SK-N-MC (cell line): Measurements from ENCODE around the gene CPB2.
A peak's percentile ranks its signal among the peaks of the same experiment; 100 is the strongest.

ENCODE experiments used
- DNase-seq: peaks from one replicate; pipeline ENCODE4 v3.0.0-alpha.2; 2011; ENCODE audit warnings: low read depth, low spot score
- H3K27ac ChIP-seq: fragments of 200-600 bp; sonication (generic); 2 replicates; pipeline ENCODE4 v1.5.1; 2016; ENCODE audit warnings: mixed run types
- H3K36me3 ChIP-seq: fragments of 200-600 bp; sonication (generic); 2 replicates; pipeline ENCODE4 v1.6.1; 2017; ENCODE audit warnings: antibody characterized with exemption, low read length, mixed read lengths; ENCODE audit not compliant: insufficient read depth
- H3K4me3 ChIP-seq: fragments of 200-600 bp; sonication (generic); 2 replicates; pipeline ENCODE4 v1.5.1; 2016
- H3K9ac ChIP-seq: fragments of 200-600 bp; sonication (generic); 2 replicates; pipeline ENCODE4 v1.8.0; 2017; ENCODE audit warnings: mixed run types, mixed read lengths; ENCODE audit not compliant: insufficient read length
- H3K9me3 ChIP-seq: fragments of 200-600 bp; sonication (generic); 2 replicates; pipeline ENCODE4 v1.6.1; 2017; ENCODE audit warnings: low read depth, mild to moderate bottlenecking, antibody characterized with exemption, low read length, moderate library complexity, mixed read lengths
- EZH2 ChIP-seq: fragments of 200-600 bp; sonication (generic); IDR thresholded peaks from one replicate; pipeline ENCODE4 v1.6.1; 2017; ENCODE audit warnings: antibody characterized with exemption
- FOXP2 ChIP-seq: optimal IDR thresholded peaks from 2 replicates; pipeline ENCODE3; 2011; ENCODE audit warnings: mild to moderate bottlenecking, moderate library complexity; ENCODE audit not compliant: insufficient read depth; ENCODE audit errors: extremely low read length, control extremely low read depth
- POLR2AphosphoS5 ChIP-seq: IDR thresholded peaks from 2 replicates; pipeline ENCODE4 v1.6.1; 2012; ENCODE audit warnings: mild to moderate bottlenecking, low read depth, low read length, borderline replicate concordance

Gene CPB2

DNA sequence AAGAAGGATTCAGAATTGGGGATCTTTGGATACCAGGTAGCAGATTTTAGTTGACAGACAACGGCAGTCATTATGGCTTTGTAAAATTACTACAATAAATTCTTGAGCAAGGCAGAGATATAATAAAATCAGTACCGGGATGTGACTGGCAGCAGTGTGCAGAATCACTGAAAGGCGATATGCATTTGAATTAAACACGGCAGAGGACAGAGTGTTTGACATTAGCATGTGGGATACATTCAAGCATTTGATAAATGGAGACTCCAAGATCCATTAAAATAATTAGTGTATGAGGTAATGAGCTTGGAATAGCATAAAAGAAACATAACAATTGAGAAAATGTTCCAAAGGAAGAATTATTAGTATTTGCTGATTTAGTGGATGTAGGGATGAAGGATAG is 40.3 kb upstream of the CPB2 start:
- TF ChIP-seq POLR2AphosphoS5, result no peak
- no peak for TF ChIP-seq EZH2
- no peak for TF ChIP-seq FOXP2
- 0 out of 2 replicates have a peak, but pooled peaks cover under 1% of the 10 kb centered on the region for H3K36me3 ChIP-seq
- DNase-seq, result no peak
- H3K9ac ChIP-seq, result no peak overlapping the region
- H3K4me3 ChIP-seq, result no peak overlapping the region
- H3K27ac ChIP-seq, result no peak overlapping the region
- no peaks in the 10 kb centered on the region for H3K9me3 ChIP-seq

DNA sequence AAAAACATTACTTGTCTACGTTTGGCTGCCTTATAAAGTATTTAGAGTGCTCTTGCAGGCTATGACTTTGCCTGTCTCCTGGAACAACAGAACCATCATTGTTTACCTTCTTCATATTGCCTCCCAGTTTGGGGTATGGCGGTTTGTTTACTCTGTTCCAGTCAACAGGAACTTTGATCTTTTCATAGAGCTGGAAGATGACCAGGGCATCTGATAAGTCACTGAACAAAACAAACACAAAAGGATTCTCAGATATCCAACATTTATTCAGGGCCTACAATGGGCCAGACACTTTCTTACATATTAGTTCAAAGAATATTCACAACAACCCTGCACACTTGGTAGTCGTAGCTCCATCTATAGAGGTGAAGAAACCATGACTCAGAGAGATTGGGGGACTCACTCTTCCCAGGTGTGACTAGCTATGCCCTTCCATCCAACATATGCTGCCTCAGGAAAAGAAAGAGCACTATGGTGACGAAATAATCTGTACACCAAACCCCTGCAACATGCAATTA is 38.4 kb upstream of the CPB2 start:
- no peak for TF ChIP-seq POLR2AphosphoS5
- TF ChIP-seq FOXP2, result no peak
- TF ChIP-seq EZH2, result no peak
- Histone ChIP-seq H3K9me3 (no peaks in the 10 kb centered on the region), H3K36me3 (no peaks in the 10 kb centered on the region), H3K4me3 (no peak overlapping the region), H3K9ac (no peak overlapping the region), H3K27ac (no peak overlapping the region)
- DNase-seq, result no peak

DNA sequence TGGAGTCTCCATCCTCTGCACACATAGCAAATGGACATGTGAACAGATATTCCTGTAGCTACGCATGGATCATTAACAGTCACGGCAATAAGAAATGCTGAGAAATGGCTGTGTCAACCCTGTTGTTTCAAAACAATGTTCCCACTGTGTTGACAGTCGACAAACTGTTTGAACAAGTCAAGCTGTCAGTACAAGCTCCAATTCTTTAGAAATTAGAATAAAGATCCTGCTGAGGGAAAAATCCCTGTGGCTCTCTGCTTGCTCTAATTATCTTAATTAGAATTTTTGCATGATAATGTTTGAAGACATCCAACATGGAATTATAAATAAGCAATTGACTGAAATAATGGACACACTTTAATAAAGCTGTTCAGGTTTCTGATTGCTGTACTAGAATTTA is 37.9 kb upstream of the CPB2 start:
- TF ChIP-seq EZH2 (no peak), FOXP2 (no peak), POLR2AphosphoS5 (no peak)
- Histone ChIP-seq H3K27ac (no peak overlapping the region), H3K9ac (no peak overlapping the region), H3K36me3 (no peaks in the 10 kb centered on the region), H3K4me3 (no peak overlapping the region), H3K9me3 (no peaks in the 10 kb centered on the region)
- DNase-seq, result no peak

DNA sequence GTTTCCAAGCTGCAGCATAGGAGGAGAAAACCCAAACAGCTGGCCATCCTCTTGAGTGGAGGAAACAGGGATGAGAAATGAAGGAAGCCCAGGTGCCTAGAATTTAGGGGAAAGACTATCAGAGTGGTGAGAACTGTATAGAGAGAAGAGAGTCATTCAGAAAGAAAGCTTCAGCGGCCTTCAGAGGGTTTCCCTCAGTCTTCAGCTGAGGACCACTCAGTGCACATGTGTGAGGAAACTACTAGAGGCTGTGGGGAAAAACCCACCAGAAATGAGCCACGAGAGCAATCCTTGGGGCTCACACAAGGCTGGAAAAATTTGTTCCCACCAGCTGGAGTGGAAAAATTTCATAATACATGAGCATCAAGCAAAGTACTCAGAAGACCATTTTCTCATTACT is 35.2 kb upstream of the CPB2 start:
- Histone ChIP-seq H3K4me3 (no peak overlapping the region), H3K9me3 (no peaks in the 10 kb centered on the region), H3K36me3 (no peaks in the 10 kb centered on the region), H3K27ac (no peak overlapping the region), H3K9ac (no peak overlapping the region)
- no peak for DNase-seq
- TF ChIP-seq POLR2AphosphoS5, result no peak
- no peak for TF ChIP-seq EZH2
- no peak for TF ChIP-seq FOXP2

DNA sequence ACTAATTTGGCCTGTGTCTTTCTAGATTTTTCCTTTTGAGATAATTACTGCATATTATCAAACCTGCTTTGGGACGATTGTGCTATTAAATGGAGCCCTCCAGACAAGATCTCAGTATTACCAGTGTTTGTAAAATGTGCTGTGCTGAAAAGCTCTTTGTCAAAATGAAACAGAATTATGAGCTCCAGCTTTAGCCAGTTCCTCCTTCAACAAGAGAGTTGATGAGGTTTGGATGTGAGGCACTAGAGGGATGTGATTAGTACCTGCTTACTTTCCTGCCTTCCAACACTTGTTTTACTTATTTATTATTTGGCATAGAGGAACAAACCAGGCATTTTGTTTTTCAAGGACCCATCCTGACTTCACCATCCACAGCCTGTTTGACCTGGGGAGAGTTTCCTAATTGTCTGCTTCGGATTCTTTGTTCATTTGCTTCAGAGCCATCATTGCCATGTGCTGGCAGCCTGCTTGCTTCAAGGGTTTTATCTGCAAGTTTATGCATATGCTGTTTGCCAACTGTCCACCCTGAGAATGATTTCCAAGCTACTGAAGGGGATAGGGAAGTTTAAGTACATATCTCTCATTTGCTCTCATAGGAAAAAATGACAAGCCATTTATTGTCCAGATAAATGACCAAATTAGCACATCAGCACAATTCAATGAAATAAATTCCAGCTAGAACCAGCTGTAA is 32.9 kb upstream of the CPB2 start:
- H3K27ac ChIP-seq, result peak overlapping the region; percentile 26; the same call in 1 of the 2 replicates
- no peaks in the 10 kb centered on the region for H3K9me3 ChIP-seq
- no peaks in the 10 kb centered on the region for H3K36me3 ChIP-seq
- no peak for DNase-seq
- no peak overlapping the region for H3K9ac ChIP-seq
- no peak for TF ChIP-seq FOXP2
- no peak for TF ChIP-seq EZH2
- no peak for TF ChIP-seq POLR2AphosphoS5
- H3K4me3 ChIP-seq, result no peak overlapping the region

DNA sequence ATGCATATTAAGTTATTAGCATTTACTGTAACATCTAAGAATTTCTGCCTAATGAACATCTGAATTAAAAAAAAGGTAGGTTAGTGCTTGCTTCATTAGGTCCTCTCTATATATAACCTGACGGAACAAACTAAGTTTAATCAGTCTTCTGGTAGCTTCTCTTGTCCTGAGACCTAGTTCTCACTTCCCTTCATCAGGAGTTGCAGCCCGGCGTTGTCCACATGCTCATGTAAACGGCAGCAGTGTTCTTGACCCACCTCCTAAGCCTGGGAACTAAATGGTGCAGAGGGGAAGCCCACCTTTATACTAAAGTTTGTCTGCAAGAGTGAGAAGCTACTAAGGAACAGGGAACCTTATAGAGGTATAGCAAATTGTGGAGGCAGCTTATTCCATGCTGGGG is 31.9 kb upstream of the CPB2 start:
- DNase-seq, result no peak
- no peak for TF ChIP-seq FOXP2
- H3K27ac ChIP-seq, result no peak overlapping the region
- no peak overlapping the region for H3K9ac ChIP-seq
- no peak overlapping the region for H3K4me3 ChIP-seq
- H3K9me3 ChIP-seq, result no peaks in the 10 kb centered on the region
- no peaks in the 10 kb centered on the region for H3K36me3 ChIP-seq

DNA sequence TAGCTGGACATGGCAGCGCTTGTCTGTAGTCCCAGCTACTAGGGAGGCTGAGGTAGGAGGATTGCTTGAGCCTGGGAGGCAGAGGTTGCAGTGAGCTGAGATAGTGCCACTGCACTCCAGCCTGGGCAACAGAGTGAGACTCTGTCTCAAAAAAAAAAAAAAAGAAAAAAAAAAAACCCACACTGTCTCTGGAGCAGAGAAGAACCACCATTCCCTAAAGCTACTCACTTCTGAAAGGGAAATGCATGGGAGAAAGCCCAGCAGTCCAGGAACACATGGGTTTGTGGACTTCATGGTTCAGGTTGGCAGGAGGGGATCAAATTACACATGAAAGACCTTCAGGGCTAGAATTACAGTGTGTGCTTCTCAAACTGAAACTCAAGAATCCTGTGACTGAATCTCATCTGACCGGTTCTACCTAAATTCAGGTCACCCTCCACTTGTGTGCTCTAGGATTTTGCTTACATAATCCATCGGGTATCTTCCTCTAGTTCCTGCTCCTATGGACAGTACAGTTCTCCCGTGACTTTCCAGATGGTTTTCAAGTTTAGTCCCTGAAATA is 30.2 kb upstream of the CPB2 start:
- no peak overlapping the region for H3K9ac ChIP-seq
- H3K36me3 ChIP-seq, result no peaks in the 10 kb centered on the region
- H3K9me3 ChIP-seq, result no peaks in the 10 kb centered on the region
- no peak for DNase-seq
- H3K4me3 ChIP-seq, result no peak overlapping the region
- H3K27ac ChIP-seq, result no peak overlapping the region
- TF ChIP-seq POLR2AphosphoS5, result no peak
- no peak for TF ChIP-seq EZH2
- TF ChIP-seq FOXP2, result no peak

DNA sequence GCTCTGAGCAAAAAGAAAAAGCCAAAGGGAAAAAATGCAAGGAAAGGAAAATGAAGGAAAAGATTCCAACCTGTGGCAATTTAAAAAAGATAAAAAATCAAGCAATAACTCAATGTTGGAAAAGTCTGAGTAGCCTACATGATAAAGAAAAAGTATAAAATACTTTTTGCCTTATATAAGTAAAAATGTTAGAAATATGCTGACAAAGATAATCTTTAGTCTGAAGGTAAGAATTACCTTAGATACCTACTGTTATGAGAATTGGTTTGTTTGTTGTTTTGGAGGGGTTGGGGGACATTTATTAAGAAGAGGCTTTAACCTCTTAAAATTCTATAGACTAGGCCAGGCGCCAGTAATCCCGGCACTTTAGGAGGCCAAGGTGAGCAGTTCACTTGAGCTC is 29.7 kb upstream of the CPB2 start:
- H3K36me3 ChIP-seq, result no peaks in the 10 kb centered on the region
- DNase-seq, result no peak
- no peak for TF ChIP-seq POLR2AphosphoS5
- H3K9ac ChIP-seq, result no peak overlapping the region
- no peak overlapping the region for H3K27ac ChIP-seq
- H3K9me3 ChIP-seq, result no peaks in the 10 kb centered on the region
- no peak overlapping the region for H3K4me3 ChIP-seq

DNA sequence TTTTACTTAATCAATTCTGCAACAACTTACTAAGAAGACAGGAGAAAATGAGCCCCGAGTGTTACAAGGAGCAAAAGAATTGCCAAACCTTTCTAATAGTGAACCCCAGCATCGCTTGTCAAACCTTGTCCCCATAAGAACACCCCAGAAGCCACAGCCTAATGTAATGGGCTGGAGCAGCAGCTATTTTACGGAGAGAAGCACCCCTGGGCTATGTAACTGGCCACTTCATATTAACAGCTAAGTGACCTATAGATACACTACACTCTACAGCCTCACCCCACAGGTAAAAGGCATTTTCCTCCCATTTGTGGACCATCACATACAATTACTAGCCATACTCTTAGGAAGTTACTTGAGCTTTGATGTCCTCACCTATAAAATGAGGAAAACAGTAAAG is 27.3 kb upstream of the CPB2 start:
- Histone ChIP-seq H3K9me3 (no peaks in the 10 kb centered on the region), H3K36me3 (no peaks in the 10 kb centered on the region), H3K4me3 (no peak overlapping the region), H3K9ac (no peak overlapping the region), H3K27ac (no peak overlapping the region)
- TF ChIP-seq POLR2AphosphoS5 (no peak), FOXP2 (no peak), EZH2 (no peak)
- no peak for DNase-seq
